Kidney (tissue), 14 donors: ENCODE measurements around the gene HAGH. TPM values are rescaled to one million over a fixed set of nuclear protein-coding genes. Genes with fewer than 3 reads are reported as not detected.

Source experiments
- DNase-seq, 5 donors: peaks; one replicate each; pipeline ENCODE4 v3.0.0-alpha.2; 2013 to 2020
- FAIRE-seq: peaks from 2 replicates; lab custom pipeline; 2012; peaks lifted over from hg19 to GRCh38; lab: Jason Lieb, UNC
- H3K27ac ChIP-seq, 2 donors: one replicate each; pipeline ENCODE4 v1.7.0; 2013; ENCODE audit warnings: low read depth in 2 of 2, low read length in 2 of 2, inconsistent platforms in 1 of 2
- H3K27me3 ChIP-seq: one replicate; pipeline ENCODE4 v1.7.1; 2013; ENCODE audit warnings: low read length, inconsistent platforms; ENCODE audit not compliant: control insufficient read depth, insufficient read depth
- H3K36me3 ChIP-seq, 3 donors: one replicate each; pipeline versions ENCODE4 v1.7.0 to v1.7.1; 2013; ENCODE audit warnings: low read length in 3 of 3, control low read depth in 1 of 3, inconsistent platforms in 1 of 3; ENCODE audit not compliant: insufficient read depth in 3 of 3, control insufficient read depth in 2 of 3
- H3K4me1 ChIP-seq, 3 donors: one replicate each; pipeline versions ENCODE4 v1.7.0 to v1.7.1; 2013; ENCODE audit warnings: low read length in 3 of 3, inconsistent platforms in 1 of 3, low read depth in 1 of 3; ENCODE audit not compliant: control insufficient read depth in 2 of 3, insufficient read depth in 2 of 3
- H3K4me3 ChIP-seq, 3 donors: one replicate each; pipeline versions ENCODE4 v1.7.0 to v1.8.1; 2013; ENCODE audit warnings: low read length in 3 of 3, control low read depth in 1 of 3, inconsistent platforms in 1 of 3
- H3K9ac ChIP-seq, 3 donors: one replicate each; pipeline versions ENCODE4 v1.7.0 to v1.7.1; 2013; ENCODE audit warnings: low read length in 3 of 3, control low read depth in 1 of 3, inconsistent platforms in 1 of 3
- H3K9me3 ChIP-seq, 3 donors: one replicate each; pipeline versions ENCODE4 v1.7.0 to v1.7.1; 2013; ENCODE audit warnings: low read length in 3 of 3, control low read depth in 1 of 3, inconsistent platforms in 1 of 3; ENCODE audit not compliant: control insufficient read depth in 2 of 3, insufficient read depth in 1 of 3
- intact Hi-C: fragments of 100-400 bp; cut with DNase I; formaldehyde crosslinking; loops from one replicate; pipeline ENCODE4 v1.11.1; 2022
- polyA plus RNA-seq: library from polyadenylated mRNA; stranded (reverse); fragments of 350-450 nt; fragmentation: Illumina TruSeq; extraction: RNeasy Lipid Tissue Mini Kit (QIAGEN cat#74804); gene quantifications from one replicate; pipeline ENCODE4 v1.2.3, GENCODE V29; 2014; ENCODE audit warnings: low read depth, low replicate concordance; ENCODE audit not compliant: insufficient read depth
- total RNA-seq: library from RNA; stranded (reverse); fragmentation: NEBNext Ultra II Directional; extraction: Animal tissue kit (Norgen Biotek cat#: 25700); gene quantifications from one replicate; pipeline ENCODE4 v1.2.1, GENCODE V29; 2021
- TF ChIP-seq, protein P1 (sequence below): IDR thresholded peaks from 3 replicates; pipeline ENCODE4 v1.5.1; 2012; ENCODE audit warnings: mild to moderate bottlenecking, moderate library complexity, borderline replicate concordance; ENCODE audit not compliant: insufficient read depth; ENCODE audit errors: extremely low read depth
- donor health status: control.
- donor health status: control.
- donor health status: control.
- donor health status: control.
- donor health status: control.
- donor health status: DM: yes; HTN: yes; CAD: no.
- donor health status: Normal renal cell carcinoma (clear cell type).

The HAGH gene
- total and polyA plus RNA-seq, 2 donors from 2014 or later: 48.1 to 258 TPM

DNA sequence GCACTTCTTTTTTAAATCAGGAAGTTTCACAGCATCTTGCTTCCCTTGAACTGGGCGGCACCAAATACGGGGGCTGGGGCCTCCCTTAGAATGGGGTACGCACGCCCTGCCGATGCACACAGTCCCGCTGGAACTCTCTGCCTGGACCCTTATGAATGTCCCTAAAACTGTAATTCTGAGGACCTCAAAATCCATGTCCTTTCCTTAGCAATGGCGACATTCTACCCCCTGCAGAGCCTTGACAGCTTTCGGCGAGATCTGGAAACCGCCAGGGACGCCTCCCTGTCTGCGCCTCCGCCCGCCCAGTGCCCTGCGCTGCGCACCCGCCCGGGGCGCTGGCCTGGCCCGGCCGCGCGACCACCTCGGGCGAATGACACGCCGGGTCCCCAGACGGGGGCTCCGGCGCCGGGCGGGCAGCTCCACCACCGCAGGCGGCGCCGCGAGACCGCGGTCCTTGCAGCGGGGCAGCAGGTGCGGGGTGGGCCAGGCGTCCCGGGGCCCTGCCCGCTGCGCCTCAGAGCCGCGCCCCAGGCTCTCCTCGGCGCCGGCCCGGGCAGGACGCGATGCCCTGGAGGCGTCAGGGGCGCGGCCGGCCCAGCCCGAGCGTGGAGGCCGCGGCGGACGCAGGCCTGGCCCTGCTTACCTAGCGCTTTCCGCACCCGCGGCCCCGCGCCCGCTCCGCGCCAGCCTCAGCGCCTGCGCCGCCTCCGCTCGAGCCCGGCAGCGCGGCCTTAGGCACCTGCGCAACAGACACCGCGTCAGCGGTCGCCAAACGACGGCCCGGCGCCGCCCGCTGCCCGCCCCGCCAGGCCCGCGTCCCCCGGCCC lies 548 bp downstream of the HAGH start:
- peak overlapping the region in 1 of 2 donors; percentile 51 for H3K27ac ChIP-seq

DNA sequence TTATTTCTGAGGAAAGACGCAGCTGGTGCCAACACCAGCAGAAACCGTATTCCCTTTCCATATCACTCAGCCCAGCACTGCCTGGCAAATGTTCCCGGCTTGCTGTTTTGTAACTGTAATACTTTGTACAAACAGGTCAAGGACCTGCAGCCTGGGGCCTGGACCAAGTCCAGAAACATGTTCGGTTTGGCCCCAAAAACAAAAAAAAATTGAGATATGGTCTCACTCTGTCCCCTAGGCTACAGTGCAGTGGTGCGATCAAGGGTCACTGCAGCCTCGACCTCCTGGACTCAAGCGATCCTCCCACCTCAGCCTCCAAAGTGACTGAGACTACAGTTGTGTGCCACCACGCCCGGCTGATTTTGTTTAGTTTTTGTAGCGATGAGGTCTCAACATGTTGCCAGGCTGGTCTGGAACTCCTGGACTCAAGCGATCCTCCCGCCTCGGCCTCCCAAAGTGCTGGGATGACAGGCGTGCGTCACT lies 1.2 kb downstream of the HAGH start:
- Histone ChIP-seq H3K9me3 (no peaks in the 10 kb centered on the region), H3K36me3 (peaks cover 0 to 20% (median 8%) of the 10 kb centered on the region in 3 donors), H3K9ac (peak overlapping the region in 1 of 3 donors; percentile 61), H3K27me3 (no peaks in the 10 kb centered on the region), H3K4me1 (peaks cover 0 to 19% (median 3%) of the 10 kb centered on the region in 3 donors), H3K27ac (peak overlapping the region in 1 of 2 donors; percentile 51), H3K4me3 (peak overlapping the region in 2 of 3 donors; percentile 77 to 86)
- intact Hi-C loops: no loop called here
- DNase-seq (no peak), FAIRE-seq (no peak)
- TF ChIP-seq, protein P1, sequence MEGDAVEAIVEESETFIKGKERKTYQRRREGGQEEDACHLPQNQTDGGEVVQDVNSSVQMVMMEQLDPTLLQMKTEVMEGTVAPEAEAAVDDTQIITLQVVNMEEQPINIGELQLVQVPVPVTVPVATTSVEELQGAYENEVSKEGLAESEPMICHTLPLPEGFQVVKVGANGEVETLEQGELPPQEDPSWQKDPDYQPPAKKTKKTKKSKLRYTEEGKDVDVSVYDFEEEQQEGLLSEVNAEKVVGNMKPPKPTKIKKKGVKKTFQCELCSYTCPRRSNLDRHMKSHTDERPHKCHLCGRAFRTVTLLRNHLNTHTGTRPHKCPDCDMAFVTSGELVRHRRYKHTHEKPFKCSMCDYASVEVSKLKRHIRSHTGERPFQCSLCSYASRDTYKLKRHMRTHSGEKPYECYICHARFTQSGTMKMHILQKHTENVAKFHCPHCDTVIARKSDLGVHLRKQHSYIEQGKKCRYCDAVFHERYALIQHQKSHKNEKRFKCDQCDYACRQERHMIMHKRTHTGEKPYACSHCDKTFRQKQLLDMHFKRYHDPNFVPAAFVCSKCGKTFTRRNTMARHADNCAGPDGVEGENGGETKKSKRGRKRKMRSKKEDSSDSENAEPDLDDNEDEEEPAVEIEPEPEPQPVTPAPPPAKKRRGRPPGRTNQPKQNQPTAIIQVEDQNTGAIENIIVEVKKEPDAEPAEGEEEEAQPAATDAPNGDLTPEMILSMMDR: no peak

More for the DNA sequence above, 548 bp downstream of the HAGH start:
- H3K4me1 ChIP-seq: peaks cover 0 to 19% (median 3%) of the 10 kb centered on the region in 3 donors
- peak overlapping the region in 1 of 3 donors; percentile 61 for H3K9ac ChIP-seq
- FAIRE-seq: no peak
- peaks cover 0 to 15% (median 6%) of the 10 kb centered on the region in 3 donors for H3K36me3 ChIP-seq
- intact Hi-C loops: no loop called here
- H3K4me3 ChIP-seq: peak overlapping the region; percentile 28 to 86 (median 77)
- TF ChIP-seq, protein P1: no peak
- no peaks in the 10 kb centered on the region for H3K9me3 ChIP-seq
- no peaks in the 10 kb centered on the region for H3K27me3 ChIP-seq
- peak in 2 of 5 donors; percentile 24 to 76 for DNase-seq

DNA sequence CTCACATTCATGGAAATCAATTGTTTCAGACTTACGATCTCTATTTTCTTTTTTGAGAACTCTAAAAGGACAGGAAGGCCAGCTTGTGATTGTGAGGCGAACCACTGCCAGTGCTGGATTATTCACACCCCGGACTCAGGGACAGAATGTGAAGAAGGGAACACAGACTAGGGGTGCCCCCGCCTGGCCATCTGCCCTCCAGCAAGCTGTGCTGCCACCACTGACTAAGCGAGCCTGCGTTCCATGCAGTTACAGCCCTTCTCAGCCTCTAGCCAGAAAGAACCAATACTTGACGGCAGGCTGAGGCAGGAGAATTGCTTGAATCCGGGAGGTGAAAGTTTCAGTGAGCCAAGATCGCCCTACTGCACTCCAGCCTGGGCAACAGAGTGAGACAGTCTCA lies 2.8 kb downstream of the HAGH start:
- DNase-seq: peak in 3 of 5 donors; percentile 30 to 53 (median 46)

More for the DNA sequence above, 2.8 kb downstream of the HAGH start:
- H3K27me3 ChIP-seq: no peaks in the 10 kb centered on the region
- no peaks in the 10 kb centered on the region for H3K9me3 ChIP-seq
- H3K27ac ChIP-seq: no peak overlapping the region
- FAIRE-seq: no peak
- peak overlapping the region in 1 of 3 donors; percentile 86 for H3K4me3 ChIP-seq
- no peak overlapping the region for H3K9ac ChIP-seq
- intact Hi-C loops: no loop called here
- H3K4me1 ChIP-seq: peaks cover 0 to 13% (median 3%) of the 10 kb centered on the region in 3 donors
- peaks cover 0 to 30% (median 8%) of the 10 kb centered on the region in 3 donors for H3K36me3 ChIP-seq
- TF ChIP-seq, protein P1: peak; percentile 10
